Measurements from ENCODE around the gene SLC25A42. TPM values are rescaled to one million over a fixed set of nuclear protein-coding genes. Genes with fewer than 3 reads are reported as not detected.

SLC25A42 gene
- total RNA-seq, 1 donor from 2014 or later = 10.6 TPM

GRCh38 chr19:19119325-19120237, 55.8 kb downstream of the SLC25A42 start:
- no peaks in the 10 kb centered on the region for H3K4me1 Mint-ChIP-seq (ENCODE audit: unreplicated experiment)
- H3K36me3 Mint-ChIP-seq (ENCODE audit: unreplicated experiment) = peaks cover 30% of the 10 kb centered on the region
- no peaks in the 10 kb centered on the region for H3K27me3 Mint-ChIP-seq (ENCODE audit: unreplicated experiment)
- DNase-seq (ENCODE audit: extremely low spot score, unreplicated experiment) = no peak
- H3K27ac Mint-ChIP-seq (ENCODE audit: unreplicated experiment) = no peak overlapping the region
- no peak overlapping the region for H3K4me3 Mint-ChIP-seq (ENCODE audit: unreplicated experiment)
- TF ChIP-seq, protein P1, sequence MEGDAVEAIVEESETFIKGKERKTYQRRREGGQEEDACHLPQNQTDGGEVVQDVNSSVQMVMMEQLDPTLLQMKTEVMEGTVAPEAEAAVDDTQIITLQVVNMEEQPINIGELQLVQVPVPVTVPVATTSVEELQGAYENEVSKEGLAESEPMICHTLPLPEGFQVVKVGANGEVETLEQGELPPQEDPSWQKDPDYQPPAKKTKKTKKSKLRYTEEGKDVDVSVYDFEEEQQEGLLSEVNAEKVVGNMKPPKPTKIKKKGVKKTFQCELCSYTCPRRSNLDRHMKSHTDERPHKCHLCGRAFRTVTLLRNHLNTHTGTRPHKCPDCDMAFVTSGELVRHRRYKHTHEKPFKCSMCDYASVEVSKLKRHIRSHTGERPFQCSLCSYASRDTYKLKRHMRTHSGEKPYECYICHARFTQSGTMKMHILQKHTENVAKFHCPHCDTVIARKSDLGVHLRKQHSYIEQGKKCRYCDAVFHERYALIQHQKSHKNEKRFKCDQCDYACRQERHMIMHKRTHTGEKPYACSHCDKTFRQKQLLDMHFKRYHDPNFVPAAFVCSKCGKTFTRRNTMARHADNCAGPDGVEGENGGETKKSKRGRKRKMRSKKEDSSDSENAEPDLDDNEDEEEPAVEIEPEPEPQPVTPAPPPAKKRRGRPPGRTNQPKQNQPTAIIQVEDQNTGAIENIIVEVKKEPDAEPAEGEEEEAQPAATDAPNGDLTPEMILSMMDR (IDR thresholded peaks at IDR 0.05) = no peak
- peaks cover 12% of the 10 kb centered on the region for H3K9me3 Mint-ChIP-seq (ENCODE audit: unreplicated experiment)

DNA sequence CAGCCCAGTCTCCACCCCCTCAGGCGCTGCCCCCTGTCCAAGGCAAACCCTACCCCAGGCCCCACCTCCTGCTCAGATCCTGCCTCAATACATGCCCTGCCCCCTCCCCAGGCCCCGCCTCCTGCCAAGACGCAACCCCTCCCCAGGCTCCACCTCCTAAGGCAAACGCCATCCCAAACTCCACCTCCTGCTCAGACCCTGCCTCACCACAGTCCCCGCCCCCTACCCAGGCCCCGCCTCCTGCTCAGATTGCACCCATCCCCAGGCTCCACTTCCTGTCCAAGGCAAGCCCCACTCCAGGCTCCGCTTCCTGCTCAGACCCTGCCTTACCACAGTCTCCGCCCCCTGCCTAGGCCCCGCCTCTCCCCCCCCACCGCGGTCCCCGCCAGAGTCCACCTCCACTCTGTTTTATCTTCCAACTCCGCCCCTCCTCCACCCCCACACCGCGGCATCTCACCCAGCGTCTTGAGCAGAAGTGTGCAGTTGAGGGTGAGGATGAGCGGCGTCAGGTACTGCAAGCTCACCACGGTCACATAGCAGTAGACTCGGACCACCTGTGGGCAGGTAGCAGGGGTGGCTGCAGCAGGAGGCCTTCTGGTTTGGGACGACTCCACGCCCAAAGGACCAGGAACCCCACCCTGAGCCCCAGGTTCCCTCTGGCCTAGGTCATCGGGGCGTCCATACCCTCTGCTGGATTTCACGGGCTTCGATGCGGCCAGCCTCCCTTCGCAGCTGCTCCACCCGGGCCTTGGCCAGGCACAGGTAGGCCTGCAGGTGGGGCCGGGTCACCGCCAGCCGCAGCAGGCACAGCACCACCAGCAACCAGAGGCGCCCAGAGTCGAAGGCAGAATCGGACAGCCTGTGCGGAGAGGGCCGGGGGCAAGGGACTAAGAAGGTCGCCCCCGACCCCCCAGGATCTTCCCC, 56.8 kb downstream of the SLC25A42 start:
- no peak for DNase-seq (ENCODE audit: extremely low spot score, unreplicated experiment)
- no peak overlapping the region for H3K27ac Mint-ChIP-seq (ENCODE audit: unreplicated experiment)
- H3K4me1 Mint-ChIP-seq (ENCODE audit: unreplicated experiment) = no peaks in the 10 kb centered on the region
- H3K9me3 Mint-ChIP-seq (ENCODE audit: unreplicated experiment) = peaks cover 12% of the 10 kb centered on the region
- no peak overlapping the region for H3K4me3 Mint-ChIP-seq (ENCODE audit: unreplicated experiment)
- peaks cover 33% of the 10 kb centered on the region for H3K36me3 Mint-ChIP-seq (ENCODE audit: unreplicated experiment)
- H3K27me3 Mint-ChIP-seq (ENCODE audit: unreplicated experiment) = no peaks in the 10 kb centered on the region
- TF ChIP-seq, protein P1 (IDR thresholded peaks at IDR 0.05) = no peak

DNA sequence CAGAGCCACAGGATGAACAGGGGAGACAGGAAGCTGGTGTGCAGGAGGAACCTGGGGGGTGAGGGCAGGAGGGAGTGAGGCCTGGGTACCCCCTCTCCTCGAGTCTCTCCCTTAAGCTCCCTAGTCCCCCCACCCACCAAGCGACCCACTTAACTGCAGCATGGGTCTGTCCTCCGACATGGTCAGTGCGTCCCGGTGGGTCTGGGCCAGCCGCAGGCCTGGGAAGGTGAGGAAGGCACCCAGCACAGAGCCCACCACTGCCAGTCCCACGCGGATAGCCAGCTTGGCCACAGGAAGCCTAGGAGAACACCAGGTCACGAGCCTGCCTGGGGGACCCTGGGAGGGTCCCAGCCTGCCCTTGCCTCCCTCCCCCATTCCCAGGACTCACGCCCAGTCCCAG, 57.6 kb downstream of the SLC25A42 start:
- no peak for DNase-seq (ENCODE audit: extremely low spot score, unreplicated experiment)
- H3K36me3 Mint-ChIP-seq (ENCODE audit: unreplicated experiment) = peaks cover 33% of the 10 kb centered on the region
- no peaks in the 10 kb centered on the region for H3K27me3 Mint-ChIP-seq (ENCODE audit: unreplicated experiment)
- TF ChIP-seq, protein P1 (IDR thresholded peaks at IDR 0.05) = no peak
- H3K4me1 Mint-ChIP-seq (ENCODE audit: unreplicated experiment) = no peaks in the 10 kb centered on the region
- H3K27ac Mint-ChIP-seq (ENCODE audit: unreplicated experiment) = no peak overlapping the region
- H3K9me3 Mint-ChIP-seq (ENCODE audit: unreplicated experiment) = peaks cover 12% of the 10 kb centered on the region
- no peak overlapping the region for H3K4me3 Mint-ChIP-seq (ENCODE audit: unreplicated experiment)

DNA sequence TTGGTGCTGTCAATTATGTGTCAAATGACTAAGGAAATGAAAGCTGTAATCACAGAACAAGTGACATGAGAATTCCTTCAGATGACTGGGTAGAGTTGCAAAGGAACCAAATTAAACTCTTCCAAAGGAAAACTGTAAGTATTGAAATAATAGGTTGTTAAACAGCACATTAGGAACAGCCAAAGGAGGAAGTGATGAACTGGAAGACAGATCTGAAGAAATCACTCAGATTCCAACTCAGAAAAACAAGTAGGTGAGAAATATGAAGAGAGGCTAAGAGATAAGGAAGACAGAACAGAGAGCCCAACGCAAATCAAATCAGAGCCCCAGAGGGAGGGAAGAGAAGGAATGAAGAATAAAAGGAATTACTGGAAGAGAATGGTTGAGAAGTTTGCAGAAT, 59.1 kb downstream of the SLC25A42 start:
- Mint-ChIP-seq H3K4me1 (ENCODE audit: unreplicated experiment) (no peaks in the 10 kb centered on the region), H3K27ac (ENCODE audit: unreplicated experiment) (no peak overlapping the region), H3K9me3 (ENCODE audit: unreplicated experiment) (peaks cover 12% of the 10 kb centered on the region), H3K4me3 (ENCODE audit: unreplicated experiment) (no peak overlapping the region), H3K36me3 (ENCODE audit: unreplicated experiment) (peaks cover 35% of the 10 kb centered on the region), H3K27me3 (ENCODE audit: unreplicated experiment) (no peaks in the 10 kb centered on the region)
- no peak for DNase-seq (ENCODE audit: extremely low spot score, unreplicated experiment)
- TF ChIP-seq, protein P1 (IDR thresholded peaks at IDR 0.05) = no peak
